DMS153 treated with DMSO at 0.1 percent for 48 hours (cell line): ENCODE data around the gene LCE3E.

Source experiments
- DNase-seq: peaks from one replicate; lab custom pipeline; 2025; ENCODE audit not compliant: unreplicated experiment; lab: John Stamatoyannopoulos, UW

The LCE3E gene

DNA sequence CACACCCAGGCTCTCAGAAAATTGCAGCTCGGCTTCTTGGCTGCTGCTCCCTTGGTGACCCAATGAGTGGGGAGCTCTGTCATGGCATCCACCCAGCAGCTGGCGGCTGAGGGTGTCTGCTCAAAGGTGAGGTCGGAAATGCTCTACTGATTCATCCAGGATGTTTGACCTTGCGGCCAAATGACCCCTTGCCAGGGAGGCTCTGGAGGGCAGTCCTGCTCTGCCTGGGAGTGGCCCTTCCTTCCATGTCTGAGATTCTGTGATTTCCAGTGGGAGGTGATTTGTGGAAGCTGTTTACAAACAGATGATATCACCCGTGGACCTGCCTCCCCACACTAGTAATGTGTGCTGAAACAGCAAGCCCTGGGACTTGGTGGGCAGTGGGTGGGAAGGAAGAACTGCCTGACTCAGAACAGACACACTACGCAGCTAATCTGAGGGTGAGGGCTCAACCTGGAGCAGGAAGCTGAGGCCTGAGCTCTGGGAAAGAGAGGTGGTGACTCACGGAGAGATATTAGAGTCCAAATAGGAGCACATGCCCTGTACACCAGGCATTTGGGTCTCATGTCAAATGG lies 49.3 kb downstream of the LCE3E start:
- no peak for DNase-seq

GRCh38 chr1:152516082-152516481 lies 50.5 kb downstream of the LCE3E start:
- no peak for DNase-seq
